Psoas muscle (tissue), 8 donors: ENCODE data around the gene MYO1E. TPM values are rescaled to one million over a fixed set of nuclear protein-coding genes. Genes with fewer than 3 reads are reported as not detected.
A peak's percentile ranks its signal among the peaks of the same experiment; 100 is the strongest.

Experiments
- ATAC-seq, 4 donors: fragments of 200-7000 bp; cut with Tn5 transposase; one replicate each; pipeline ENCODE4 v1.9.1; 2020; ENCODE audit warnings: moderate library complexity in 3 of 4, mild to moderate bottlenecking in 2 of 4
- DNase-seq, 2 donors: peaks; one replicate each; pipeline ENCODE4 v3.0.0-alpha.2; 2020
- H3K27ac ChIP-seq: fragments of 200-600 bp; one replicate; pipeline ENCODE4 v1.8.0; 2022
- H3K27me3 ChIP-seq, 3 donors: fragments of 200-600 bp in 1 of 3; one replicate each; pipeline versions ENCODE4 v1.6.1 to v1.8.0; 2013 to 2022; ENCODE audit warnings: low read length in 2 of 3, mild to moderate bottlenecking in 2 of 3, moderate library complexity in 1 of 3; ENCODE audit not compliant: insufficient read depth in 3 of 3
- H3K36me3 ChIP-seq, 2 donors: fragments of 200-600 bp in 1 of 2; one replicate each; pipeline versions ENCODE4 v1.6.1 to v1.8.0; 2013 to 2022; ENCODE audit warnings: low read depth in 1 of 2, mild to moderate bottlenecking in 1 of 2, moderate library complexity in 1 of 2; ENCODE audit not compliant: insufficient read depth in 1 of 2
- H3K4me1 ChIP-seq: fragments of 200-600 bp; one replicate; pipeline ENCODE4 v1.8.0; 2022
- H3K4me3 ChIP-seq: fragments of 200-600 bp; one replicate; pipeline ENCODE4 v1.8.0; 2022; ENCODE audit warnings: mild to moderate bottlenecking
- H3K9me3 ChIP-seq: fragments of 200-600 bp; one replicate; pipeline ENCODE4 v1.8.0; 2022
- WGBS, 3 donors: extraction: QIAGEN DNeasy Blood & Tissue Kit; methylation state at CpG; one replicate each; pipeline versions ENCODE4 v1.1.6 to v1.1.7; 2013; 5-methylcytosine and 5-hydroxymethylcytosine counted together
- intact Hi-C, 2 donors: fragments of 100-400 bp; cut with DNase I; formaldehyde crosslinking; loops; one replicate each; pipeline versions ENCODE4 v1.11.0 to v1.14.2; 2022
- polyA plus RNA-seq, 3 donors: library from polyadenylated mRNA; stranded (reverse); fragments of 200-250 nt; gene quantifications; one replicate each; pipeline ENCODE4 v1.2.3, GENCODE V29; 2013
- total RNA-seq, 4 donors: library from RNA; stranded (reverse); fragmentation: NEBNext Ultra II Directional in 2 of 4; extraction: Animal tissue kit (Norgen Biotek cat#: 25700) in 2 of 4; gene quantifications; one replicate each; pipeline versions ENCODE4 v1.2.1 to v1.2.4, GENCODE V29; 2021 to 2023
- TF ChIP-seq, protein P1 (sequence below): fragments of 200-600 bp; IDR thresholded peaks from one replicate; pipeline ENCODE4 v1.8.0; 2022; ENCODE audit warnings: antibody characterized with exemption
- donor health status: healthy with polysubstance abuse.
- donor health status: DM: no; HTN: no; CAD: no; lungs with moderate emphysema.
- donor health status: Bipolar disorder and iron deficiency.
- donor health status: healthy.
- donor health status: DM: yes; HTN: yes; CAD: no.
- donor health status: DM: no; HTN: no; CAD: no.
- donor health status: DM: no; HTN: no; CAD: no.
- donor health status: DM: yes; HTN: yes; CAD: no.

The MYO1E gene
- total and polyA plus RNA-seq, 7 donors = 10.0 to 53.7 (median 26.3) TPM

DNA sequence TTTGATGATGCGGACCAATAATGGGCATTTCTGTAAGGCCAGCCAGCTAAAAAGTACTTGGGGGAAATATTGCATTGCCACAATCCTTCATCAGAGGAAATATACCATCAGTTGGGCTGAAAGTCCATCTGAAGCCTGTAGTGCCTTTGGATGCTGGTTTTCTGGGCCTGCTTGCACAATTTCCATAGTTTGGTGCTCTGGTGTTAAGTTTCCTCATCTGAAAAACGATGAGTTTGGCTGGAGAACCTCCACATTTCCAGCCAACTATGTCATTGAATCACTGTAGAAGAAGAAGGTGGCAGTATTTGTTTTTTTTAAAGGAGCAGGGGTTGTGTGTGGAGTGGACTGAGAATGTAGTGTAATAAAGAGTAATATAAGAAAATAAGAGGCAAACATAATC is 257.6 kb downstream of the MYO1E start:
- intact Hi-C loops = no loop called here
- no peak overlapping the region for H3K27ac ChIP-seq
- TF ChIP-seq, protein P1, sequence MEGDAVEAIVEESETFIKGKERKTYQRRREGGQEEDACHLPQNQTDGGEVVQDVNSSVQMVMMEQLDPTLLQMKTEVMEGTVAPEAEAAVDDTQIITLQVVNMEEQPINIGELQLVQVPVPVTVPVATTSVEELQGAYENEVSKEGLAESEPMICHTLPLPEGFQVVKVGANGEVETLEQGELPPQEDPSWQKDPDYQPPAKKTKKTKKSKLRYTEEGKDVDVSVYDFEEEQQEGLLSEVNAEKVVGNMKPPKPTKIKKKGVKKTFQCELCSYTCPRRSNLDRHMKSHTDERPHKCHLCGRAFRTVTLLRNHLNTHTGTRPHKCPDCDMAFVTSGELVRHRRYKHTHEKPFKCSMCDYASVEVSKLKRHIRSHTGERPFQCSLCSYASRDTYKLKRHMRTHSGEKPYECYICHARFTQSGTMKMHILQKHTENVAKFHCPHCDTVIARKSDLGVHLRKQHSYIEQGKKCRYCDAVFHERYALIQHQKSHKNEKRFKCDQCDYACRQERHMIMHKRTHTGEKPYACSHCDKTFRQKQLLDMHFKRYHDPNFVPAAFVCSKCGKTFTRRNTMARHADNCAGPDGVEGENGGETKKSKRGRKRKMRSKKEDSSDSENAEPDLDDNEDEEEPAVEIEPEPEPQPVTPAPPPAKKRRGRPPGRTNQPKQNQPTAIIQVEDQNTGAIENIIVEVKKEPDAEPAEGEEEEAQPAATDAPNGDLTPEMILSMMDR = no peak
- DNase-seq (no peak), ATAC-seq (no peak)
- no peak overlapping the region for H3K4me3 ChIP-seq
- peaks cover 4% of the 10 kb centered on the region for H3K4me1 ChIP-seq
- H3K9me3 ChIP-seq = no peaks in the 10 kb centered on the region
- H3K36me3 ChIP-seq = no peaks in the 10 kb centered on the region
- H3K27me3 ChIP-seq = no peaks in the 10 kb centered on the region
- 60 to 69% (median 62%) methylated on average over 2 of the region's 2 CpGs for whole genome bisulfite sequencing, 3 donors

DNA sequence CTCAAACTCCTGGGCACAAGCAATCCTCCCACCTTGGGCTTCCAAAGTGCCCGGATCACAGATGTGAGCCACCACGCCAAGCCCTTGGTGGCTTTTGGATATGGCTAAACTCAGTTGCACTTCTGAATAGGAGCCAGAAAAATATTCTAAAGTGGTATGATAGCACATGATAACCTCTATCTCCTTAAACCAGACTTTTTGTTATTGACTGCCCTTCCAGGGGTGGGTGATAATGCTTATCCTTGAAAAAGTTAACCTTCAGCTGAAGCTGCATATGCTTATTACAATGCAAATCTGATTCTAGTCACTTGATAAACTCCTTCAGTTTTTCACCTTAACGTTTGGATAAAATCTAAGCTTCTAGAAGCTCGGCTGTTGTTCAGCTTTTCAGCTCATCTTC is 261.4 kb downstream of the MYO1E start:
- ATAC-seq = no peak
- Histone ChIP-seq H3K27me3 (no peaks in the 10 kb centered on the region), H3K4me3 (no peak overlapping the region), H3K4me1 (peaks cover under 1% of the 10 kb centered on the region), H3K9me3 (no peaks in the 10 kb centered on the region), H3K36me3 (no peaks in the 10 kb centered on the region), H3K27ac (no peak overlapping the region)
- intact Hi-C loops = no loop called here
- DNase-seq = no peak
- TF ChIP-seq, protein P1 = no peak
- WGBS, 3 donors = 87 to 90% (median 90%) methylated on average over 4 of the region's 4 CpGs

DNA sequence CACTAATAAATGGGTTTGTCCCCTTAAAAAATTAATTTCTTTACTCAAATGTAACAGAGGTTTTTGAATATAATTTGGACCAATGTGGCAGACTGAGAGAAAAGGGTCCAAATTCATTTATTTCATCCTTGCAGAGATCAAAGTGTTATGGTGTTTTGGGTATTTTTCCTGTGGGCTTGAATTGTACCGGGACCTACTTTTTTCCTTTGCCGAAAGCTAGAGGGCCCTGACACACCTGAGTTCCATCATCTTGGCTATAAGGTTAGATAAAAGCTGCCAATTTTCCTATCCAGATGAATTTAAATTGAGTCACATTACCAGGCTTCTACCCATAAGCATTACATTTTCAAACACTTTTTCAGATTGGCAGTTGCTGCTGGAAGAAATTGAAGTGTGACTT is 266.8 kb downstream of the MYO1E start:
- intact Hi-C loops = no loop called here

DNA sequence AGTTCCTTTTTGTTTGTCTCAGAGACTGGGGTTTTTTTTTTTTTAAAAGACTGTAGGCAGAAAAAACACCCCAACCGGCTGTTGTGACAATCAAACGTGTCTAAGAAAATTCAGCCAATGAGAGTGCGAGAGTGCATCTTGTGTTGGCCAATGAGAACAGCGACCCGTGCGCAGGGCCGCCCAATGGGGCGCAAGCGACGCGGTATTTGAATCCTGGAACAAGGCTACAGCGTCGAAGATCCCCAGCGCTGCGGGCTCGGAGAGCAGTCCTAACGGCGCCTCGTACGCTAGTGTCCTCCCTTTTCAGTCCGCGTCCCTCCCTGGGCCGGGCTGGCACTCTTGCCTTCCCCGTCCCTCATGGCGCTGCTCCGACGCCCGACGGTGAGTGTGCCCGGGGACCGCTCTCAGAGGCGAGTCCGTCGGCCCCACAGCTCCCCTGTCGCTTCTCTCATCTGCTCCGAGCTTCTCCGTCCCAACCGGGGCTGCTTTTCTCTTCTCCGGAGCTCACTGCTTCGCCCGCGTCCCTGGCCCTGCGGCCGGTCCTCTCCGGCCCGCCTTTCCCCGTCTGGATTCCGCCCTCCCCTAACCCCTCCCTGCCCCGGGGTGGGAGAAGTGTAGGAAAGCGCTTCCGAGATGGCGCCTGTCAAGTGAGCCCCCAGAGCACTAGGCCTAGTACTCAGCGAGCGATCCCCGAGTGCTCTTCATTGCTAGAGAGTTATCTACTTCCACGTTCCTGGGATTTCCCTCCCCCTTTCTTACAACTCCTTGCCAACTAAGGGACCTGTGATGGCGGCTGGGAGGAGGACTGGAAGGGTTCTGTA is 267.5 kb downstream of the MYO1E start, which contains the start of gene CCNB2:
TSS of gene CCNB2 (plus strand) at position 235 of the 821 bp plus-strand sequence. CDS start at position 358, 123 bp downstream.
- peak within 1 kb of the TSS; percentile 69 for H3K4me3 ChIP-seq
- TF ChIP-seq, protein P1 = no peak
- H3K27me3 ChIP-seq = no peaks in the 10 kb centered on the region
- DNase-seq (peak; percentile 81 to 90), ATAC-seq (peak; percentile 98 to 100 (median 100))
- H3K27ac ChIP-seq = peak within 1 kb of the TSS; percentile 48
- H3K36me3 ChIP-seq = peaks cover 0 to 3% of the 10 kb centered on the region in 2 donors
- no peaks in the 10 kb centered on the region for H3K4me1 ChIP-seq
- WGBS, 3 donors = 0 to 1% (median 0%) methylated on average over 56 to 57 of the region's 57 CpGs
- intact Hi-C loops = no loop called here
- H3K9me3 ChIP-seq = no peaks in the 10 kb centered on the region

More for the DNA sequence above, 266.8 kb downstream of the MYO1E start:
- Histone ChIP-seq H3K27ac (no peak overlapping the region), H3K9me3 (no peaks in the 10 kb centered on the region), H3K36me3 (no peaks in the 10 kb centered on the region), H3K4me3 (peak overlapping the region; percentile 69), H3K4me1 (no peaks in the 10 kb centered on the region), H3K27me3 (no peaks in the 10 kb centered on the region)
- WGBS, 3 donors = 35 to 44% (median 37%) methylated on average over 2 of the region's 2 CpGs
- no peak for DNase-seq
- ATAC-seq = no peak
- TF ChIP-seq, protein P1 = no peak
